ENCODE data around the gene ANKRD9. TPM values are rescaled to one million over a fixed set of nuclear protein-coding genes. Genes with fewer than 3 reads are reported as not detected.

ANKRD9 gene
- total and polyA plus RNA-seq, 2 of the 13 experiments (the other 11 are each of a cell fraction or from before 2014, with no cell fraction given): 10.0 to 15.0 TPM

DNA sequence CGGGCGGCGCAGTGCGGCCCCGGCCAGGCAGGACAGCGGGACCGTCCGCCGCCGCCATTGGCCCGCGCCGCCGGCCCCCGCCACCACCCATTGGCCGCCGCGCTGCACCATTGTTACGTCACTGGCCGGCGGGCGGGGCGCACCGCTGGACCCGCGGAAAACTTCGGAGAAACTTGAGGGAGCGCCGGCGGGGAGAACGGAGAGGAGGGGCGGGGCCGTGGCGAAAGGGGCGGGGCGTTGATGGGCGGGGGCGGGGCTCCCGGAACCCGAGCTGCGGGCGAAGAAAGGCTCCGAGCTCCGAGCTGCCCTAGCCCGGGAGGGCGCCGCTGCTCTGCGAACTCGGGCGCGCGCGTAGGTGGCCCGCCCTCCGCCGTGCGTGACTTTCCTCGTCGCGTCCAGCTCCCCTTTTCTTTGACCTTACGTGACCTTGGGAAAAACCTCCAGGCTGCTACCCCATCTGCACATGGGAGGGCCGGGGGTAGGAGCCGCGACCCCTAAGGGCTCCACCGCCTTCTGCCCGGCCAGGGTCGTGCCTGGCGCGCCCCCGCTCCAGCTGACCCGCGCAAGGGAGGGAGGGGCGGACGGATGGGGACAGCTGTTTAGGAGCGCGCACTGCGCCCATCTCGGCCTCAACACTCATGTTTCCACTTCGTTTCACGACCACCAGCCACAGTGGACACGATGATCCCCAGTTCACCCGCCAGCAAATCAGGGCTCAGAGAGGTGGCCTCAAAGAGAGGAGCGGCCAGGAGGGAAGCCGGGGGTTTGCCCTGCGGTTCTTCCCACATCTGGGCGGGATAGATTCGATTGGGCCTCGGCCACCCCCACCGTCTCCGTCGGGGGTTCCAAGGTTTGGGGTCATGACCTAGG lies at the start of gene ANKRD9 (continued):
- TF ChIP-seq RBFOX2 (IDR thresholded peaks at IDR 0.05; ENCODE audit: low read depth, low read length) (peak; percentile 64), REL (CRISPR knock-in tag; conservative IDR thresholded peaks at IDR 0.05) (no peak), GABPB1 (CRISPR knock-in tag; IDR thresholded peaks at IDR 0.05) (peak; percentile 68; the same call in 1 of the 2 replicates), ZNF205 (CRISPR knock-in tag; IDR thresholded peaks at IDR 0.05) (no peak), ZNF616 (CRISPR knock-in tag; IDR thresholded peaks at IDR 0.05; ENCODE audit: low read depth) (no peak), ZBTB3 (CRISPR knock-in tag; IDR thresholded peaks at IDR 0.05; ENCODE audit: borderline replicate concordance, low read depth) (no peak), NKX3-1 (CRISPR knock-in tag; IDR thresholded peaks at IDR 0.05) (no peak), KAT8 (CRISPR knock-in tag; IDR thresholded peaks at IDR 0.05) (no peak), MTA3 (CRISPR knock-in tag; IDR thresholded peaks at IDR 0.05) (no peak), HNRNPUL1 (IDR thresholded peaks at IDR 0.05; ENCODE audit: low read depth, low read length) (no peak), ZNF572 (CRISPR knock-in tag; IDR thresholded peaks at IDR 0.05) (no peak), DNMT1 (CRISPR knock-in tag; IDR thresholded peaks at IDR 0.05) (no peak), TP53 (CRISPR knock-in tag; conservative IDR thresholded peaks at IDR 0.05) (no peak), ZNF124 (CRISPR knock-in tag; IDR thresholded peaks at IDR 0.05) (peak; percentile 46; the same call in 1 of the 2 replicates), RBM22 (optimal IDR thresholded peaks at IDR 0.05; ENCODE audit: low read length) (no peak), ZFP36L2 (CRISPR knock-in tag; IDR thresholded peaks at IDR 0.05) (no peak), ZNF30 (CRISPR knock-in tag; IDR thresholded peaks at IDR 0.05) (no peak), ZIK1 (CRISPR knock-in tag; IDR thresholded peaks at IDR 0.05; ENCODE audit: borderline replicate concordance, low read depth) (no peak), RBAK (CRISPR knock-in tag; IDR thresholded peaks at IDR 0.05) (no peak), ZFP62 (CRISPR knock-in tag; IDR thresholded peaks at IDR 0.05) (no peak), SRSF1 (optimal IDR thresholded peaks at IDR 0.05; ENCODE audit: low read depth, low read length) (peak; percentile 0), ZKSCAN1 (IDR thresholded peaks at IDR 0.05; ENCODE audit: low read length) (no peak)
- TF ChIP-seq, protein P1, sequence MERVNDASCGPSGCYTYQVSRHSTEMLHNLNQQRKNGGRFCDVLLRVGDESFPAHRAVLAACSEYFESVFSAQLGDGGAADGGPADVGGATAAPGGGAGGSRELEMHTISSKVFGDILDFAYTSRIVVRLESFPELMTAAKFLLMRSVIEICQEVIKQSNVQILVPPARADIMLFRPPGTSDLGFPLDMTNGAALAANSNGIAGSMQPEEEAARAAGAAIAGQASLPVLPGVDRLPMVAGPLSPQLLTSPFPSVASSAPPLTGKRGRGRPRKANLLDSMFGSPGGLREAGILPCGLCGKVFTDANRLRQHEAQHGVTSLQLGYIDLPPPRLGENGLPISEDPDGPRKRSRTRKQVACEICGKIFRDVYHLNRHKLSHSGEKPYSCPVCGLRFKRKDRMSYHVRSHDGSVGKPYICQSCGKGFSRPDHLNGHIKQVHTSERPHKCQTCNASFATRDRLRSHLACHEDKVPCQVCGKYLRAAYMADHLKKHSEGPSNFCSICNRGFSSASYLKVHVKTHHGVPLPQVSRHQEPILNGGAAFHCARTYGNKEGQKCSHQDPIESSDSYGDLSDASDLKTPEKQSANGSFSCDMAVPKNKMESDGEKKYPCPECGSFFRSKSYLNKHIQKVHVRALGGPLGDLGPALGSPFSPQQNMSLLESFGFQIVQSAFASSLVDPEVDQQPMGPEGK (CRISPR knock-in tag; IDR thresholded peaks at IDR 0.05): peak; percentile 58; the same call in 1 of the 2 replicates
- TF ChIP-seq, protein P2, sequence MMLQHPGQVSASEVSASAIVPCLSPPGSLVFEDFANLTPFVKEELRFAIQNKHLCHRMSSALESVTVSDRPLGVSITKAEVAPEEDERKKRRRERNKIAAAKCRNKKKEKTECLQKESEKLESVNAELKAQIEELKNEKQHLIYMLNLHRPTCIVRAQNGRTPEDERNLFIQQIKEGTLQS (CRISPR knock-in tag; IDR thresholded peaks at IDR 0.05): no peak
- TF ChIP-seq, protein P3, sequence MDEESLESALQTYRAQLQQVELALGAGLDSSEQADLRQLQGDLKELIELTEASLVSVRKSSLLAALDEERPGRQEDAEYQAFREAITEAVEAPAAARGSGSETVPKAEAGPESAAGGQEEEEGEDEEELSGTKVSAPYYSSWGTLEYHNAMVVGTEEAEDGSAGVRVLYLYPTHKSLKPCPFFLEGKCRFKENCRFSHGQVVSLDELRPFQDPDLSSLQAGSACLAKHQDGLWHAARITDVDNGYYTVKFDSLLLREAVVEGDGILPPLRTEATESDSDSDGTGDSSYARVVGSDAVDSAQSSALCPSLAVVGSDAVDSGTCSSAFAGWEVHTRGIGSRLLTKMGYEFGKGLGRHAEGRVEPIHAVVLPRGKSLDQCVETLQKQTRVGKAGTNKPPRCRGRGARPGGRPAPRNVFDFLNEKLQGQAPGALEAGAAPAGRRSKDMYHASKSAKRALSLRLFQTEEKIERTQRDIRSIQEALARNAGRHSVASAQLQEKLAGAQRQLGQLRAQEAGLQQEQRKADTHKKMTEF (CRISPR knock-in tag; IDR thresholded peaks at IDR 0.05): no peak
- TF ChIP-seq, protein P4, sequence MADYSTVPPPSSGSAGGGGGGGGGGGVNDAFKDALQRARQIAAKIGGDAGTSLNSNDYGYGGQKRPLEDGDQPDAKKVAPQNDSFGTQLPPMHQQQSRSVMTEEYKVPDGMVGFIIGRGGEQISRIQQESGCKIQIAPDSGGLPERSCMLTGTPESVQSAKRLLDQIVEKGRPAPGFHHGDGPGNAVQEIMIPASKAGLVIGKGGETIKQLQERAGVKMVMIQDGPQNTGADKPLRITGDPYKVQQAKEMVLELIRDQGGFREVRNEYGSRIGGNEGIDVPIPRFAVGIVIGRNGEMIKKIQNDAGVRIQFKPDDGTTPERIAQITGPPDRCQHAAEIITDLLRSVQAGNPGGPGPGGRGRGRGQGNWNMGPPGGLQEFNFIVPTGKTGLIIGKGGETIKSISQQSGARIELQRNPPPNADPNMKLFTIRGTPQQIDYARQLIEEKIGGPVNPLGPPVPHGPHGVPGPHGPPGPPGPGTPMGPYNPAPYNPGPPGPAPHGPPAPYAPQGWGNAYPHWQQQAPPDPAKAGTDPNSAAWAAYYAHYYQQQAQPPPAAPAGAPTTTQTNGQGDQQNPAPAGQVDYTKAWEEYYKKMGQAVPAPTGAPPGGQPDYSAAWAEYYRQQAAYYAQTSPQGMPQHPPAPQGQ (CRISPR knock-in tag; IDR thresholded peaks at IDR 0.05; ENCODE audit: borderline replicate concordance): no peak; the same call in 1 of the 2 replicates
